Breast epithelium (tissue), 4 donors: ENCODE data around the gene MEX3A. TPM values are rescaled to one million over a fixed set of nuclear protein-coding genes. Genes with fewer than 3 reads are reported as not detected.

Source experiments
- DNase-seq, 2 donors: peaks; one replicate each; pipeline ENCODE4 v3.0.0-alpha.2; 2019; ENCODE audit warnings: low spot score in 2 of 2
- H3K27ac ChIP-seq, 2 donors: fragments of 200-600 bp; sonication (generic) in 1 of 2; one replicate each; pipeline ENCODE4 v1.5.1; 2016 to 2019; ENCODE audit warnings: mild to moderate bottlenecking in 1 of 2
- H3K27me3 ChIP-seq, 2 donors: fragments of 200-600 bp; sonication (generic) in 1 of 2; one replicate each; pipeline versions ENCODE4 v1.5.1 to v1.6.0; 2017 to 2019; ENCODE audit warnings: control low read depth in 1 of 2, mild to moderate bottlenecking in 1 of 2
- H3K36me3 ChIP-seq: fragments of 200-600 bp; one replicate; pipeline ENCODE4 v1.5.1; 2019
- H3K4me1 ChIP-seq, 2 donors: fragments of 200-600 bp; sonication (generic); one replicate each; pipeline ENCODE4 v1.5.1; 2016 to 2019; ENCODE audit warnings: control low read depth in 1 of 2
- H3K4me3 ChIP-seq, 3 donors: fragments of 200-600 bp; sonication (generic); 1 replicate in 2 of 3; 2 replicates in 1 of 3; pipeline ENCODE4 v1.5.1; 2016 to 2019; ENCODE audit warnings: mild to moderate bottlenecking in 3 of 3, moderate library complexity in 2 of 3
- H3K9me3 ChIP-seq, 2 donors: fragments of 200-600 bp; sonication (generic) in 1 of 2; one replicate each; pipeline ENCODE4 v1.5.1; 2016 to 2019; ENCODE audit warnings: control low read depth in 1 of 2
- CTCF ChIP-seq, 3 donors: fragments of 450-650 bp; IDR thresholded peaks; one replicate each; pipeline ENCODE4 v1.5.1; 2016 to 2017; ENCODE audit warnings: antibody characterized with exemption in 3 of 3, mild to moderate bottlenecking in 3 of 3, moderate library complexity in 3 of 3
- POLR2A ChIP-seq: fragments of 450-650 bp; IDR thresholded peaks from one replicate; pipeline ENCODE4 v1.6.1; 2016; ENCODE audit warnings: antibody characterized with exemption, mild to moderate bottlenecking, moderate library complexity
- POLR2AphosphoS5 ChIP-seq, 3 donors: sonication (generic); formaldehyde crosslinking; IDR thresholded peaks; one replicate each; pipeline ENCODE4 v1.6.1; 2017; ENCODE audit warnings: antibody characterized with exemption in 3 of 3
- intact Hi-C: fragments of 100-400 bp; cut with DNase I; formaldehyde crosslinking; loops from one replicate; pipeline ENCODE4 v1.15.1; 2023; ENCODE audit warnings: low total_unique reads
- total RNA-seq, 3 donors: library from RNA; depleted of rRNA; stranded (reverse); fragments of >200 nt; gene quantifications; one replicate each; pipeline ENCODE4 v1.1.0, GENCODE V29; 2016

MEX3A gene
- total RNA-seq, 3 donors from 2014 or later, result 0.32 to 1.3 (median 1.3) TPM

GRCh38 chr1:156024801-156025200 is 57.5 kb downstream of the MEX3A start:
- no peaks in the 10 kb centered on the region for H3K4me1 ChIP-seq
- DNase-seq, result no peak
- H3K27ac ChIP-seq, result no peak overlapping the region
- H3K4me3 ChIP-seq, result no peak overlapping the region
- TF ChIP-seq CTCF (IDR thresholded peaks at IDR 0.05), result no peak
- TF ChIP-seq POLR2A, result no peak
- TF ChIP-seq POLR2AphosphoS5 (IDR thresholded peaks at IDR 0.05), result no peak
- no peaks in the 10 kb centered on the region for H3K36me3 ChIP-seq
- H3K9me3 ChIP-seq, result no peaks in the 10 kb centered on the region
- H3K27me3 ChIP-seq, result no peaks in the 10 kb centered on the region
- intact Hi-C loops, result no loop called here

Other genes with a start within 250 kb of the MEX3A start
- 10 to 100 TPM; 33.3 to 56.4 (median 56.1) TPM for gene GON4L, start 225.3 kb downstream of the MEX3A start, total RNA-seq
- 1 to 10 TPM; 4.5 to 8.2 (median 5.0) TPM for gene SYT11, start 222.9 kb downstream of the MEX3A start, total RNA-seq
- gene RIT1, start 171.1 kb downstream of the MEX3A start, total RNA-seq, result 10 to 100 TPM; 29.2 to 32.6 (median 29.4) TPM
- gene KHDC4, start 148.1 kb downstream of the MEX3A start, total RNA-seq, result 10 to 100 TPM; 52.0 to 81.5 (median 64.2) TPM
- gene RXFP4, start 140.8 kb downstream of the MEX3A start, total RNA-seq, result not detected
- 10 to 100 TPM; 81.8 to 93.7 (median 90.4) TPM for gene ARHGEF2, start 103.9 kb downstream of the MEX3A start, total RNA-seq
- gene SSR2, start 61.5 kb downstream of the MEX3A start, total RNA-seq, result 100 to 1,000 TPM; 305 to 407 (median 370) TPM
- gene UBQLN4, start 28.7 kb downstream of the MEX3A start, total RNA-seq, result 10 to 100 TPM; 22.1 to 27.1 (median 23.3) TPM
- 10 to 100 TPM; 60.7 to 75.5 (median 69.8) TPM for gene LAMTOR2, start 27.7 kb downstream of the MEX3A start, total RNA-seq
- gene RAB25, start 21.3 kb downstream of the MEX3A start, total RNA-seq, result 10 to 100 TPM in 2 of 3 donors, not detected in 1; 40.3 to 68.6 TPM
- gene LMNA, start 32.2 kb upstream of the MEX3A start, total RNA-seq, result 100 to 1,000 TPM; 292 to 367 (median 319) TPM
- 10 to 100 TPM in 1 of 3 donors, 1 to 10 TPM in 2; 1.4 to 21.5 (median 9.2) TPM for gene SEMA4A, start 71.1 kb upstream of the MEX3A start, total RNA-seq
- gene SLC25A44, start 111.6 kb upstream of the MEX3A start, total RNA-seq, result 10 to 100 TPM; 10.7 to 23.7 (median 13.8) TPM
- gene PMF1, start 130.5 kb upstream of the MEX3A start, total RNA-seq, result 10 to 100 TPM; 41.4 to 75.2 (median 60.3) TPM
- 1 to 10 TPM in 1 of 3 donors, under 1 TPM in 2; 0.32 to 2.9 (median 0.98) TPM for gene BGLAP, start 159.7 kb upstream of the MEX3A start, total RNA-seq
- gene PAQR6, start 165.6 kb upstream of the MEX3A start, total RNA-seq, result 1 to 10 TPM; 1.8 to 3.9 (median 2.5) TPM
- 10 to 100 TPM; 35.7 to 67.8 (median 54.7) TPM for gene SMG5, start 200.4 kb upstream of the MEX3A start, total RNA-seq
- 1 to 10 TPM; 1.3 to 7.8 (median 4.9) TPM for gene TMEM79, start 201.9 kb upstream of the MEX3A start, total RNA-seq
- 10 to 100 TPM; 36.4 to 68.5 (median 40.2) TPM for gene GLMP, start 213.2 kb upstream of the MEX3A start, total RNA-seq
- gene VHLL, start 216.8 kb upstream of the MEX3A start, total RNA-seq, result under 1 TPM in 1 of 3 donors, not detected in 2; 0.98 TPM